Naive thymus-derived CD4-positive, alpha-beta T cell (primary cell): Measurements from ENCODE around the gene TAF11L12. TPM values are rescaled to one million over a fixed set of nuclear protein-coding genes. Genes with fewer than 3 reads are reported as not detected.
"Not testable (repeated sequence)": the region's sequence is repeated elsewhere in the genome, so short reads cannot be mapped to it uniquely, and the experiment has no call there.

Experiments used
- ATAC-seq: fragments of 150-1000 bp; cut with Tn5 transposase; 2 replicates; pipeline ENCODE4 v1.10.0; 2021; ENCODE audit warnings: mild to moderate bottlenecking, moderate library complexity
- CTCF ChIA-PET: fragments of 350-600 bp; sonication (Branson Sonifier 250); formaldehyde crosslinking; loops from one replicate; lab custom pipeline; 2021; ENCODE audit warnings: antibody characterized with exemption; lab: Charles Lee
- POLR2A ChIA-PET: fragments of 350-600 bp; sonication (Branson Sonifier 250); formaldehyde crosslinking; loops from one replicate; lab custom pipeline; 2021; ENCODE audit warnings: antibody characterized with exemption, inconsistent platforms; lab: Charles Lee
- DNase-seq, 9 donors: peaks; one replicate each; pipeline versions ENCODE4 v3.0.0 to v3.0.0-alpha.2; 2020 to 2022; ENCODE audit warnings: mixed read lengths in 1 of 9
- H3K27ac ChIP-seq: one replicate; pipeline ENCODE4 v1.7.0; 2013; ENCODE audit warnings: mild to moderate bottlenecking, low read depth, low read length, moderate library complexity
- H3K27me3 ChIP-seq, 2 donors: one replicate each; pipeline ENCODE4 v1.7.0; 2013; ENCODE audit warnings: low read length in 2 of 2, mild to moderate bottlenecking in 2 of 2, moderate library complexity in 2 of 2; ENCODE audit not compliant: control insufficient read depth in 2 of 2, insufficient read depth in 2 of 2
- H3K36me3 ChIP-seq, 3 experiments: 1 replicate in 2 of 3; 2 replicates in 1 of 3; pipeline ENCODE4 v1.7.0; 2013; ENCODE audit warnings: low read length in 3 of 3, mild to moderate bottlenecking in 3 of 3, moderate library complexity in 1 of 3; ENCODE audit not compliant: insufficient read depth in 3 of 3, control insufficient read depth in 2 of 3
- H3K4me1 ChIP-seq, 2 donors: one replicate each; pipeline ENCODE4 v1.7.0; 2013; ENCODE audit warnings: low read length in 2 of 2, mild to moderate bottlenecking in 2 of 2, moderate library complexity in 1 of 2; ENCODE audit not compliant: control insufficient read depth in 2 of 2, insufficient read depth in 2 of 2
- H3K4me3 ChIP-seq: 2 replicates; pipeline ENCODE4 v1.7.0; 2013; ENCODE audit warnings: mild to moderate bottlenecking, low read length
- H3K9me3 ChIP-seq, 3 experiments: 1 replicate in 2 of 3; 2 replicates in 1 of 3; pipeline ENCODE4 v1.7.0; 2013; ENCODE audit warnings: low read length in 3 of 3; ENCODE audit not compliant: control insufficient read depth in 2 of 3
- H3K27ac Mint-ChIP-seq, 9 donors: one replicate each; pipeline ENCODE4 v1.8.0; 2020 to 2022; ENCODE audit warnings: mixed read lengths in 9 of 9, mild to moderate bottlenecking in 8 of 9, moderate library complexity in 5 of 9, inconsistent platforms in 2 of 9
- H3K27me3 Mint-ChIP-seq, 5 donors: one replicate each; pipeline ENCODE4 v1.8.0; 2021 to 2022; ENCODE audit warnings: mixed read lengths in 5 of 5, mild to moderate bottlenecking in 1 of 5
- H3K36me3 Mint-ChIP-seq, 5 donors: one replicate each; pipeline ENCODE4 v1.8.0; 2020 to 2022; ENCODE audit warnings: mixed read lengths in 5 of 5, mild to moderate bottlenecking in 3 of 5, inconsistent platforms in 1 of 5
- H3K4me1 Mint-ChIP-seq, 7 donors: one replicate each; pipeline ENCODE4 v1.8.0; 2020 to 2022; ENCODE audit warnings: mixed read lengths in 7 of 7, mild to moderate bottlenecking in 3 of 7, inconsistent platforms in 1 of 7
- H3K4me3 Mint-ChIP-seq, 10 donors: one replicate each; pipeline ENCODE4 v1.8.0; 2020 to 2022; ENCODE audit warnings: mild to moderate bottlenecking in 10 of 10, mixed read lengths in 10 of 10, moderate library complexity in 6 of 10, inconsistent platforms in 2 of 10
- H3K9me3 Mint-ChIP-seq, 11 donors: one replicate each; pipeline ENCODE4 v1.8.0; 2020 to 2022; ENCODE audit warnings: mixed read lengths in 11 of 11, mild to moderate bottlenecking in 4 of 11, inconsistent platforms in 1 of 11, moderate library complexity in 1 of 11
- intact Hi-C, 2 donors: fragments of 100-400 bp; cut with micrococcal nuclease; formaldehyde crosslinking; loops; one replicate each; pipeline ENCODE4 v1.15.1; 2023
- polyA plus RNA-seq, 2 donors: library from polyadenylated mRNA; unstranded; fragments of 300-500 nt; fragmentation: Illumina TruSeq; gene quantifications; one replicate each; pipeline ENCODE4 v1.2.3, GENCODE V29; 2021
- total RNA-seq, 6 experiments: library from RNA in 5 of 6; stranded (reverse) in 5 of 6; gene quantifications; 1 replicate in 5 of 6; 2 replicates in 1 of 6; pipeline ENCODE4 v1.2.3 and lab custom pipeline; 2021 to 2026

Gene TAF11L12
- total and polyA plus RNA-seq, 7 experiments from 2014 or later: not detected

DNA sequence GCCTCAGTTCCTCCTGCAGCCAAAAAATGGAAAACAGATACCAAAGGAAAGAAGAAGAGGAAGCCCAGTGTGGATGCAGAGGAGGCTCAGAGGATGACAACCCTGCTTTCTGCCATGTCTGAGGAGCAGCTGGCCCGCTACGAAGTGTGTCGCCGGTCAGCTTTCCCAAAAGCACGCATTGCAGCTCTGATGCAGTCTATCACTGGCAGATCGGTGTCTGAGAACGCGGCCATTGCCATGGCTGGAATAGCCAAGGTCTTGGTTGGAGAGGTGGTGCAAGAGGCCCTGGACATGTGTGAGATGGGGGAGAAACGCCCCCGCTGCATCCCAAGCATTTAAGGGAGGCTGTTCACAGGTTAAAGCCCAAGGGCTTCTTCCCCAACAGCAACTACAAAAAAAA is 39.0 kb downstream of the TAF11L12 start:
- not testable (repeated sequence) for H3K27ac Mint-ChIP-seq

DNA sequence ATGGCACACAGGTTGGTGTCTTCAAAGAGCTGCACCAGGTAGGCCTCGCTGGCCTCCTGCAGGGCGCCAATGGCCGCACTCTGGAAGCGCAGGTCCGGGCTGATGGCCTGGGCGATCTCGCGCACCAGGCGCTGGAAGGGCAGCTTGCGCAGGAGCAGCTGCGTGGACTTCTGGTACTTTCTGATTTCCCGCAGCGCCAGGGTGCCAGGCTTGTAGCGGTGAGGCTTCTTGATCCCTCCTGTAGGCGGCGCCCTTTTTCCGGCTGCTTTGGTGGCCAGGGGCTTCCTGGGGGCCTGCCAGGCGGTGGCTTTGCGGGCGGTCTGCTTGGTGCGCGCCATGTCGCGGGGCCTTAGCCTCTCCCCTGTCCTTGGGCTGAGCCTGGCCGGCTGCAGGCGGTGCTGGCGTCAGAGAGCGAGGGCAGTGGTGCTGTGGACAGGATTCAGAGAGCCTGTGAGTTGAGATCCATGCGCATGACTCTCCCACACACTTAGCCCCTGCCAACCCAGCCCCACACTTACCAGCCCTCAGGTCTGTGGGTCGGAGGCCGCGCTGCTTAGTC is 45.1 kb downstream of the TAF11L12 start:
- H3K27me3 Mint-ChIP-seq, H3K4me1 ChIP-seq, H3K27ac Mint-ChIP-seq, H3K4me3 ChIP-seq, H3K4me3 Mint-ChIP-seq, H3K36me3 Mint-ChIP-seq, H3K27me3 ChIP-seq, H3K4me1 Mint-ChIP-seq, H3K9me3 ChIP-seq, CTCF ChIA-PET, H3K27ac ChIP-seq, intact Hi-C loops, H3K36me3 ChIP-seq, DNase-seq, POLR2A ChIA-PET, ATAC-seq: not testable (repeated sequence)
- H3K9me3 Mint-ChIP-seq: peaks cover 5 to 28% (median 15%) of the 10 kb centered on the region in 11 donors

More for the DNA sequence above, 39.0 kb downstream of the TAF11L12 start:
- ATAC-seq, H3K36me3 ChIP-seq, H3K9me3 ChIP-seq, H3K4me1 Mint-ChIP-seq, H3K4me1 ChIP-seq, POLR2A ChIA-PET, intact Hi-C loops, DNase-seq, H3K4me3 ChIP-seq, H3K36me3 Mint-ChIP-seq, H3K27me3 Mint-ChIP-seq, H3K27me3 ChIP-seq, H3K27ac ChIP-seq, CTCF ChIA-PET, H3K4me3 Mint-ChIP-seq: not testable (repeated sequence)
- peaks cover 2 to 29% (median 21%) of the 10 kb centered on the region in 11 donors for H3K9me3 Mint-ChIP-seq

DNA sequence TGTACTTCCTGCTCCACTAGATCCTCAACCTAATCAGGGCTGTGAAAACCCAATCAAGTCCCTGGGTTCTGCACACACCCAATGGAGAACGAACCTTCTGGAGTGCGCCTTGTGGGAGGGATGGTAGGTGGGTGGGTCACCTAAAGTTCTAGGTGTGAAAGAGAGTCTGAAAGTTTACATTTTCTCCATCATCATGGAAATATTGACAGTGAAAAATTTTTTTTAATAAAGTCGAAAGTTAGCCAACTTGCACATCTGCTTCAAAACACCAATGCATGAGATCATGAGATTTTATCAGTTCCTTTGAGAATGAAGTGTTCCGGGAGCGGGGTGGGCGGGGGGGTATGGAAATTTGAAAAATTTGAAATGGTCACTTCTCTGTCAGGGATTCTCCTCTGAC is 45.7 kb downstream of the TAF11L12 start:
- Mint-ChIP-seq H3K27ac (no peak overlapping the region), H3K4me1 (no peaks in the 10 kb centered on the region), H3K36me3 (no peaks in the 10 kb centered on the region), H3K4me3 (no peak overlapping the region), H3K9me3 (peaks cover 8 to 32% (median 15%) of the 10 kb centered on the region in 11 donors), H3K27me3 (no peaks in the 10 kb centered on the region)
- Histone ChIP-seq H3K4me3 (no peak overlapping the region), H3K27ac (no peak overlapping the region), H3K27me3 (no peaks in the 10 kb centered on the region), H3K36me3 (no peaks in the 10 kb centered on the region), H3K9me3 (no peaks in the 10 kb centered on the region), H3K4me1 (no peaks in the 10 kb centered on the region)
- POLR2A ChIA-PET: no interaction called here
- CTCF ChIA-PET: no interaction called here
- DNase-seq (no peak), ATAC-seq (no peak)
- intact Hi-C loops: no loop called here

Other genes with a start within 250 kb of the TAF11L12 start
- gene TAF11L2, start 112.2 kb upstream of the TAF11L12 start, total RNA-seq: not detected
- not detected for gene TAF11L2, start 112.2 kb upstream of the TAF11L12 start, polyA plus RNA-seq
- not detected for gene TAF11L3, start 92.0 kb upstream of the TAF11L12 start, total RNA-seq
- gene TAF11L3, start 92.0 kb upstream of the TAF11L12 start, polyA plus RNA-seq: not detected
- not detected for gene TAF11L4, start 88.6 kb upstream of the TAF11L12 start, total RNA-seq
- gene TAF11L4, start 88.6 kb upstream of the TAF11L12 start, polyA plus RNA-seq: not detected
- gene TAF11L5, start 85.2 kb upstream of the TAF11L12 start, total RNA-seq: not detected
- gene TAF11L5, start 85.2 kb upstream of the TAF11L12 start, polyA plus RNA-seq: not detected
- not detected for gene TAF11L6, start 81.7 kb upstream of the TAF11L12 start, total RNA-seq
- not detected for gene TAF11L6, start 81.7 kb upstream of the TAF11L12 start, polyA plus RNA-seq
- gene TAF11L7, start 24.6 kb upstream of the TAF11L12 start, total RNA-seq: not detected
- gene TAF11L7, start 24.6 kb upstream of the TAF11L12 start, polyA plus RNA-seq: not detected
- not detected for gene TAF11L8, start 19.4 kb upstream of the TAF11L12 start, total RNA-seq
- not detected for gene TAF11L8, start 19.4 kb upstream of the TAF11L12 start, polyA plus RNA-seq
- not detected for gene TAF11L9, start 16.0 kb upstream of the TAF11L12 start, total RNA-seq
- gene TAF11L9, start 16.0 kb upstream of the TAF11L12 start, polyA plus RNA-seq: not detected
- gene TAF11L10, start 12.6 kb upstream of the TAF11L12 start, total RNA-seq: not detected
- gene TAF11L10, start 12.6 kb upstream of the TAF11L12 start, polyA plus RNA-seq: not detected
- gene TAF11L11, start 6.2 kb upstream of the TAF11L12 start, total RNA-seq: not detected
- not detected for gene TAF11L11, start 6.2 kb upstream of the TAF11L12 start, polyA plus RNA-seq
- gene TAF11L13, start 21.7 kb downstream of the TAF11L12 start, total RNA-seq: not detected
- not detected for gene TAF11L13, start 21.7 kb downstream of the TAF11L12 start, polyA plus RNA-seq
- not detected for gene TAF11L14, start 24.1 kb downstream of the TAF11L12 start, total RNA-seq
- not detected for gene TAF11L14, start 24.1 kb downstream of the TAF11L12 start, polyA plus RNA-seq